OCI-LY7 (cell line): ENCODE measurements around the gene NELFA. TPM values are rescaled to one million over a fixed set of nuclear protein-coding genes. Genes with fewer than 3 reads are reported as not detected.

Source experiments
- BruUV-seq: library from RNA; stranded (reverse); fragments of 400-500 nt; replicated peaks from 2 replicates; lab custom pipeline; 2021; lab: Mats Ljungman, UMichigan
- CTCF ChIA-PET: fragments of 300-600 bp; sonication (Branson Sonifier 250); formaldehyde crosslinking; loops from one replicate; lab custom pipeline; 2022; ENCODE audit warnings: antibody characterized with exemption; ENCODE audit not compliant: unreplicated experiment; lab: Charles Lee
- POLR2A ChIA-PET: fragments of 300-600 bp; sonication (Branson Sonifier 250); formaldehyde crosslinking; loops from one replicate; lab custom pipeline; 2022; ENCODE audit warnings: antibody characterized with exemption; lab: Charles Lee
- DNase-seq: peaks from one replicate; pipeline ENCODE4 v3.0.0-alpha.2; 2015; ENCODE audit warnings: low spot score
- H2AFZ ChIP-seq: fragments of 200-600 bp; sonication (generic), shearing (Covaris generic); 2 replicates; pipeline ENCODE4 v1.6.1; 2014; ENCODE audit warnings: mild to moderate bottlenecking, antibody characterized with exemption, low read length, moderate library complexity
- H3K27ac ChIP-seq: fragments of 200-600 bp; sonication (generic); 2 replicates; pipeline ENCODE4 v1.5.1; 2014; ENCODE audit warnings: mixed run types, low read depth, mild to moderate bottlenecking, moderate library complexity, low read length, inconsistent platforms; ENCODE audit not compliant: poor library complexity, severe bottlenecking
- H3K36me3 ChIP-seq: fragments of 200-600 bp; sonication (generic); 2 replicates; pipeline ENCODE4 v1.6.1; 2014; ENCODE audit warnings: mild to moderate bottlenecking, antibody characterized with exemption, low read length, moderate library complexity, mixed read lengths; ENCODE audit not compliant: insufficient read depth
- H3K4me1 ChIP-seq: fragments of 200-600 bp; sonication (generic); 2 replicates; pipeline ENCODE4 v1.5.1; 2014; ENCODE audit warnings: mild to moderate bottlenecking, low read length; ENCODE audit not compliant: insufficient read depth, poor library complexity, severe bottlenecking
- H3K4me2 ChIP-seq: fragments of 200-600 bp; sonication (generic); 2 replicates; pipeline ENCODE4 v1.6.1; 2014; ENCODE audit warnings: mild to moderate bottlenecking, low read length
- H3K4me3 ChIP-seq: fragments of 200-600 bp; sonication (generic); 2 replicates; pipeline ENCODE4 v1.5.1; 2014; ENCODE audit warnings: mild to moderate bottlenecking, low read depth, low read length; ENCODE audit not compliant: poor library complexity, severe bottlenecking
- H3K79me2 ChIP-seq: fragments of 200-600 bp; sonication (generic); 2 replicates; pipeline ENCODE4 v1.6.1; 2016; ENCODE audit warnings: low read depth, mild to moderate bottlenecking, low read length, moderate library complexity, mixed read lengths; ENCODE audit not compliant: insufficient read depth
- H3K9me2 ChIP-seq: fragments of 200-600 bp; sonication (generic); 2 replicates; pipeline ENCODE4 v1.6.1; 2016; ENCODE audit warnings: mild to moderate bottlenecking, low read length, mixed read lengths; ENCODE audit not compliant: insufficient read depth
- H3K9me3 ChIP-seq: fragments of 200-600 bp; sonication (generic); 2 replicates; pipeline ENCODE4 v1.6.1; 2014; ENCODE audit warnings: mild to moderate bottlenecking, mixed run types, low read length, mixed read lengths
- H4K20me1 ChIP-seq: fragments of 200-600 bp; sonication (generic); 2 replicates; pipeline ENCODE4 v1.6.1; 2014; ENCODE audit warnings: mild to moderate bottlenecking, antibody characterized with exemption, low read length, moderate library complexity, mixed read lengths; ENCODE audit not compliant: insufficient read depth
- CTCF ChIP-seq: fragments of 200-600 bp; sonication (generic); conservative IDR thresholded peaks from 2 replicates; pipeline ENCODE4 v1.5.1; 2014; ENCODE audit warnings: mild to moderate bottlenecking, antibody characterized with exemption, low read length, moderate library complexity, mixed read lengths
- EZH2phosphoT487 ChIP-seq: fragments of 200-600 bp; sonication (generic); IDR thresholded peaks from 2 replicates; pipeline ENCODE4 v1.6.1; 2018; ENCODE audit warnings: low read depth, borderline replicate concordance, mild to moderate bottlenecking, mixed run types, antibody characterized with exemption, low read length, moderate library complexity, mixed read lengths
- intact Hi-C: fragments of 100-400 bp; cut with micrococcal nuclease; formaldehyde crosslinking; loops from one replicate; pipeline ENCODE4 v1.10.0; 2022; ENCODE audit not compliant: unreplicated experiment
- total RNA-seq, 2 experiments: library from RNA; depleted of rRNA in 1 of 2; stranded (reverse); fragments of >200 nt in 1 of 2; shearing (Covaris generic) in 1 of 2; gene quantifications; 2 replicates each; pipeline ENCODE4 v1.2.3, GENCODE V29; 2014 to 2022

Gene NELFA
- total RNA-seq, 2 experiments from 2014 or later, result 45.5 to 45.7 TPM

- POLR2A ChIA-PET, result interaction anchor here (0.8 kb wide), 1 partner anchor 337 kb away, joined by 3 read pairs; no protein-coding TSS in a partner anchor
- no peak for TF ChIP-seq CTCF
- TF ChIP-seq EZH2phosphoT487, result no peak
- intact Hi-C loops, result no loop called here
- H3K4me3 ChIP-seq, result no peak overlapping the region
- peaks cover 93% of the 10 kb centered on the region for H3K36me3 ChIP-seq
- no peaks in the 10 kb centered on the region for H3K4me1 ChIP-seq
- no peak overlapping the region for H3K4me2 ChIP-seq
- no TSS peak for BruUV-seq
- no peak overlapping the region for H3K27ac ChIP-seq
- CTCF ChIA-PET, result interaction anchor here (0.5 kb wide), 1 partner anchor 297 kb away, joined by 3 read pairs; the partner anchor contains the start of genes HAUS3 and POLN
- no peaks in the 10 kb centered on the region for H3K9me2 ChIP-seq
- no peak for DNase-seq
- no peak overlapping the region for H2AFZ ChIP-seq
- no peaks in the 10 kb centered on the region for H3K9me3 ChIP-seq
- no peaks in the 10 kb centered on the region for H4K20me1 ChIP-seq
- H3K79me2 ChIP-seq, result no peaks in the 10 kb centered on the region
Observed at GRCh38 chr4:1945124-1945895, 63.5 kb downstream of the NELFA start.

DNA sequence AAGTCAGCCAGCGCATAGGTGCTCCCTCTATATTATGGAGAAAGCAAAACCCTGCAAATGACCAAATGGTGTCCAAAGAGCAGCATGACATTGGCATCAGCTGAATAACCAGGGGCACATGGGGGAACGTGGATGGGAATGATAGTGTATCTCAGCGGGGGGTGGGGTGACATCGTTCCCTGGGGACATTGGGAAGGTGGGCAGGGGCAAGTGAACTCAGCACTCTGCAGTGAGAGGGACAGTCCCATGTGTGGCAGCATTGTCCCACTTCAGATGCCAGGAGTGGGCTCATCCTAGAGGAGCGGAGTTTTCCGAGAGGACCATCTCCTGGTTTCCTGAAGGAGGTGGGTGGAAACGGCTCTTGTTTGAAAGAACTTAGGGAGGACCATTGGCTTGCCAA, 64.8 kb downstream of the NELFA start:
- no peaks in the 10 kb centered on the region for H3K9me2 ChIP-seq
- no peak overlapping the region for H3K4me3 ChIP-seq
- DNase-seq, result no peak
- intact Hi-C loops, result no loop called here
- no peak overlapping the region for H2AFZ ChIP-seq
- no peaks in the 10 kb centered on the region for H3K79me2 ChIP-seq
- H3K27ac ChIP-seq, result no peak overlapping the region
- TF ChIP-seq CTCF (no peak), EZH2phosphoT487 (no peak)
- no peaks in the 10 kb centered on the region for H3K4me1 ChIP-seq
- ChIA-PET CTCF (no interaction called here), POLR2A (no interaction called here)
- no peak overlapping the region for H3K4me2 ChIP-seq
- no peaks in the 10 kb centered on the region for H3K9me3 ChIP-seq
- H4K20me1 ChIP-seq, result no peaks in the 10 kb centered on the region
- peaks cover 97% of the 10 kb centered on the region for H3K36me3 ChIP-seq
- no TSS peak for BruUV-seq

- no TSS peak for BruUV-seq
- TF ChIP-seq CTCF (no peak), EZH2phosphoT487 (no peak)
- no peak for DNase-seq
- Histone ChIP-seq H3K36me3 (peaks cover 96% of the 10 kb centered on the region), H4K20me1 (no peaks in the 10 kb centered on the region), H3K9me3 (no peaks in the 10 kb centered on the region), H3K4me3 (no peak overlapping the region), H3K4me1 (no peaks in the 10 kb centered on the region), H3K4me2 (no peak overlapping the region), H3K27ac (no peak overlapping the region), H2AFZ (no peak overlapping the region), H3K79me2 (no peaks in the 10 kb centered on the region), H3K9me2 (no peaks in the 10 kb centered on the region)
- POLR2A ChIA-PET, result interaction anchor here (0.7 kb wide), 1 partner anchor 12 kb away, joined by 3 read pairs; no protein-coding TSS in a partner anchor
- CTCF ChIA-PET, result no interaction called here
- intact Hi-C loops, result no loop called here
Observed at GRCh38 chr4:1940566-1940965, 68.2 kb downstream of the NELFA start.
